ENCODE measurements around the gene ASPA.

Gene ASPA

GRCh38 chr17:3528403-3528851 lies 52.6 kb downstream of the ASPA start:
- DNase-seq (ENCODE audit: extremely low read depth, low read depth): no peak
- TF ChIP-seq CTCF (IDR thresholded peaks at IDR 0.05; ENCODE audit: low read depth, low read length, missing control alignments): no peak
- H3K4me3 ChIP-seq (replicated peaks; ENCODE audit: low read depth, low read length): no peak overlapping the region

- TF ChIP-seq CTCF (IDR thresholded peaks at IDR 0.05; ENCODE audit: low read depth, low read length, missing control alignments): no peak
- H3K4me3 ChIP-seq (replicated peaks; ENCODE audit: low read depth, low read length): no peak overlapping the region
- no peak for DNase-seq (ENCODE audit: extremely low read depth, low read depth)
These were observed 53.2 kb downstream of the ASPA start for GRCh38 chr17:3528880-3529511.

- no peak for DNase-seq (ENCODE audit: extremely low read depth, low read depth)
- H3K4me3 ChIP-seq (replicated peaks; ENCODE audit: low read depth, low read length): no peak overlapping the region
- TF ChIP-seq CTCF (IDR thresholded peaks at IDR 0.05; ENCODE audit: low read depth, low read length, missing control alignments): no peak
These were observed 54.3 kb downstream of the ASPA start for GRCh38 chr17:3529817-3530741.

- no peak for TF ChIP-seq CTCF (IDR thresholded peaks at IDR 0.05; ENCODE audit: low read depth, low read length, missing control alignments)
- DNase-seq (ENCODE audit: extremely low read depth, low read depth): no peak
- H3K4me3 ChIP-seq (replicated peaks; ENCODE audit: low read depth, low read length): no peak overlapping the region
These were observed 55.7 kb downstream of the ASPA start for GRCh38 chr17:3531266-3532101.

- no peak for DNase-seq (ENCODE audit: extremely low read depth, low read depth)
- H3K4me3 ChIP-seq (replicated peaks; ENCODE audit: low read depth, low read length): no peak overlapping the region
- no peak for TF ChIP-seq CTCF (IDR thresholded peaks at IDR 0.05; ENCODE audit: low read depth, low read length, missing control alignments)
These were observed 56.5 kb downstream of the ASPA start for GRCh38 chr17:3532106-3532858.

- no peak for DNase-seq (ENCODE audit: extremely low read depth, low read depth)
- no peak overlapping the region for H3K4me3 ChIP-seq (replicated peaks; ENCODE audit: low read depth, low read length)
- no peak for TF ChIP-seq CTCF (IDR thresholded peaks at IDR 0.05; ENCODE audit: low read depth, low read length, missing control alignments)
These were observed 57.0 kb downstream of the ASPA start for GRCh38 chr17:3532859-3533142.
